Skeletal muscle satellite cell (primary cell): ENCODE data around the gene CFD. TPM values are rescaled to one million over a fixed set of nuclear protein-coding genes. Genes with fewer than 3 reads are reported as not detected.

ENCODE experiments used
- H3K27me3 ChIP-seq: 2 replicates; pipeline ENCODE4 v1.7.0; 2013; ENCODE audit warnings: low read length; ENCODE audit not compliant: control insufficient read depth, insufficient read depth
- H3K36me3 ChIP-seq: 2 replicates; pipeline ENCODE4 v1.7.0; 2013; ENCODE audit warnings: mild to moderate bottlenecking, control low read depth, low read length; ENCODE audit not compliant: insufficient read depth
- H3K4me1 ChIP-seq: 2 replicates; pipeline ENCODE4 v1.7.0; 2013; ENCODE audit warnings: low read length; ENCODE audit not compliant: control insufficient read depth, insufficient read depth
- H3K4me2 ChIP-seq: 2 replicates; pipeline ENCODE4 v1.7.0; 2013; ENCODE audit warnings: mild to moderate bottlenecking, low read length
- H3K4me3 ChIP-seq: 2 replicates; pipeline ENCODE4 v1.7.0; 2013; ENCODE audit warnings: low read length
- H3K9ac ChIP-seq: 2 replicates; pipeline ENCODE4 v1.7.0; 2013; ENCODE audit warnings: mild to moderate bottlenecking, low read depth, low read length, moderate library complexity
- H3K9me3 ChIP-seq: replicated peaks from 2 replicates; pipeline ENCODE4 v1.7.0; 2013; ENCODE audit warnings: mild to moderate bottlenecking, control low read depth, low read length
- total RNA-seq: library from RNA; depleted of rRNA; stranded (reverse); fragments of >200 nt; gene quantifications from 2 replicates; pipeline ENCODE4 v1.2.3, GENCODE V29; 2012; rRNA removed

CFD gene
- total RNA-seq, result 16.0 and 144 TPM in 2 replicates

DNA sequence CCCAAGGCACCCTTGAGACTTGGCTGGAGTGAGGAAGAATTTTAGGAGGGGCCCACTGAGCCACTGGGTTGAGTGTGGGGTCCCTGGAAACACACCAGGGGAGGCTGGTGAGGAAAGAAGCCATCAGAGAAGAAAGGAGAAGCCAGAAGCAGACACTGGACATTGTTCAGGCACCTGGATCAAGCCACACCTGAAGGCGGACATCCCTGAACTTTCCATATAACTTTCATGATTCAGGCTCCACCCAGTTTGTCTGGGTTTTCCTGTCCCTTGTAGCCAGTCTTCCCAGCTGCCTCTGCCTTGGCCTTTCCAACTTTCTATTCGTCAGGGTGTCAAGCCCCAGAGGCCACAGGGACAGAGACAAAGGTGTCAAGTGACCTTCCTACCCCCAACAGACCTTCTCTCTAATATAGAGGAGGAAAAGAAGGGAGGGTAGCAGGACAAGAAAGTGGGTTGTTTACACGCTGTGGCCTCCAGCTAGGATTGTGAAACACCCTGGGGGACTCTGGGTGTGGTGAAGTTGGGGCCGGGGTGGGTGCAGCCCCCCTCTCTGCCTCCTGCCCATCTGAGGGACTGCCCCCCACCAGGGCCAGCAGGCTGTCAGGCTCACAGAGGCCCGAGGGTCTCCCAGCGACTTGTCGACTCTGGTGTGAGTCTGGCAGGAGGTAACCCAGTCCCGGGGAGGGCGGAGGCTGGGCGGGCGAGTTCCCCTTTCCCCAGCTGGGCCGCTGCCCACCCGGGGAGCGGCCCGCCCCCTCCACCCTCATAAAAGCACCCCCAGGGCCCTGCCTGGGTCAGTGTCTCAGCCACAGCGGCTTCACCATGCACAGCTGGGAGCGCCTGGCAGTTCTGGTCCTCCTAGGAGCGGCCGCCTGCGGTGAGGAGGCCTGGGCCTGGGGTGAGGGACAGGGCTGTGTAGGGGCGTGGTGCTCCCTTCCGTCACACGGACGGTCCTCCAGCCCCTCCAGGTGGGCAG, at the start of gene CFD:
Gene CFD (plus strand): TSS at position 797 of the 976 bp plus-strand sequence. CDS start 26 bp downstream, at position 823.
- no peak within 1 kb of the TSS for H3K9ac ChIP-seq
- peaks cover 6% of the 10 kb centered on the region for H3K4me1 ChIP-seq
- H3K4me3 ChIP-seq, result peak within 1 kb of the TSS; percentile 55
- H3K36me3 ChIP-seq, result no peaks in the 10 kb centered on the region
- H3K9me3 ChIP-seq, result no peaks in the 10 kb centered on the region
- H3K4me2 ChIP-seq, result peak within 1 kb of the TSS; percentile 76
- H3K27me3 ChIP-seq, result peaks cover 9% of the 10 kb centered on the region

DNA sequence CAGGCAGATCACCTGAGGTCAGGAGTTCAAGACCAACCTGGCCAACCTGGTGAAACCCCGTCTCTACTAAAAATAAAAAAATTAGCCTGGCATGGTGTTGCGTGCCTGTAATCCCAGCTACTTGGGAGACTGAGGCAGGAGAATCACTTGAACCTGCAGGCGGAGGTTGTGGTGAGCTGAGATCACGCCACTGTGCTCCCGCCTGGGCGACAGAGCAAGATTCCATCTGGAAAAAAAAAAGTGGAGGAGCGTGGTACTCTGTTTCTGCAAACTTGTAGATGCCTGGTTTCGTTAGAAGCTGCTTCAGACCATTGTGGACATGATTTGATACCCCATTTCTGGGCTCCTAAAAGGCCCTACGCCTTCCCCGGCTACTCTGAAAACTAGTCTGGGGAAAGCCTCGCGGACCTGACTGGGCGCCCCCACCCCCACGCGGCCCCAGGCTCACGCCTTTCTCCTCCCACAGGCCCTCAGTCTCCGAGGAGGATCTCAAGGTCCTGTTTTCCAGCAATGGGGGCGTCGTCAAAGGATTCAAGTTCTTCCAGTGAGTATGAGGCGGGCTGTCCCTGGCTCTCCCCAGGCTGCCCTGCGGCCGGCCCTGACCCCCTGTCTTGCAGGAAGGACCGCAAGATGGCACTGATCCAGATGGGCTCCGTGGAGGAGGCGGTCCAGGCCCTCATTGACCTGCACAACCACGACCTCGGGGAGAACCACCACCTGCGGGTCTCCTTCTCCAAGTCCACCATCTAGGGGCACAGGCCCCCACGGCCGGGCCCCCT, 49.2 kb upstream of the CFD start:
- Histone ChIP-seq H3K36me3 (peaks cover 81% of the 10 kb centered on the region), H3K27me3 (no peaks in the 10 kb centered on the region), H3K4me1 (no peaks in the 10 kb centered on the region), H3K4me2 (no peak overlapping the region), H3K4me3 (no peak overlapping the region), H3K9me3 (no peaks in the 10 kb centered on the region), H3K9ac (no peak overlapping the region)

DNA sequence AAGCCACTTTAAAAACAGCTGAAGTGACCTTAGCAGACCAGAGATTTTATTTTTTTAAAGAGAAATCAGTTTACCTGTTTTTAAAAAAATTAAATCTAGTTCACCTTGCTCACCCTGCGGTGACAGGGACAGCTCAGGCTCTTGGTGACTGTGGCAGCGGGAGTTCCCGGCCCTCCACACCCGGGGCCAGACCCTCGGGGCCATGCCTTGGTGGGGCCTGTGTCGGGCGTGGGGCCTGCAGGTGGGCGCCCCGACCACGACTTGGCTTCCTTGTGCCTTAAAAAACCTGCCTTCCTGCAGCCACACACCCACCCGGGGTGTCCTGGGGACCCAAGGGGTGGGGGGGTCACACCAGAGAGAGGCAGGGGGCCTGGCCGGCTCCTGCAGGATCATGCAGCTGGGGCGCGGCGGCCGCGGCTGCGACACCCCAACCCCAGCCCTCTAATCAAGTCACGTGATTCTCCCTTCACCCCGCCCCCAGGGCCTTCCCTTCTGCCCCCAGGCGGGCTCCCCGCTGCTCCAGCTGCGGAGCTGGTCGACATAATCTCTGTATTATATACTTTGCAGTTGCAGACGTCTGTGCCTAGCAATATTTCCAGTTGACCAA, 48.5 kb upstream of the CFD start:
- no peaks in the 10 kb centered on the region for H3K9me3 ChIP-seq
- H3K4me3 ChIP-seq, result no peak overlapping the region
- peaks cover 79% of the 10 kb centered on the region for H3K36me3 ChIP-seq
- H3K4me1 ChIP-seq, result no peaks in the 10 kb centered on the region
- no peaks in the 10 kb centered on the region for H3K27me3 ChIP-seq
- H3K4me2 ChIP-seq, result no peak overlapping the region
- no peak overlapping the region for H3K9ac ChIP-seq

DNA sequence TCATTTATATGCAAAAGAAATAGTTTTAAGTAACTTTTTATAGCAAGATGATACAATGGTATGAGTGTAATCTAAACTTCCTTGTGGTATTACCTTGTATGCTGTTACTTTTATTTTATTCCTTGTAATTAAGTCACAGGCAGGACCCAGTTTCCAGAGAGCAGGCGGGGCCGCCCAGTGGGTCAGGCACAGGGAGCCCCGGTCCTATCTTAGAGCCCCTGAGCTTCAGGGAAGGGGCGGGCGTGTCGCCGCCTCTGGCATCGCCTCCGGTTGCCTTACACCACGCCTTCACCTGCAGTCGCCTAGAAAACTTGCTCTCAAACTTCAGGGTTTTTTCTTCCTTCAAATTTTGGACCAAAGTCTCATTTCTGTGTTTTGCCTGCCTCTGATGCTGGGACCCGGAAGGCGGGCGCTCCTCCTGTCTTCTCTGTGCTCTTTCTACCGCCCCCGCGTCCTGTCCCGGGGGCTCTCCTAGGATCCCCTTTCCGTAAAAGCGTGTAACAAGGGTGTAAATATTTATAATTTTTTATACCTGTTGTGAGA, 47.9 kb upstream of the CFD start:
- Histone ChIP-seq H3K9ac (no peak overlapping the region), H3K4me3 (no peak overlapping the region), H3K4me2 (no peak overlapping the region), H3K9me3 (no peaks in the 10 kb centered on the region), H3K36me3 (peaks cover 74% of the 10 kb centered on the region), H3K4me1 (no peaks in the 10 kb centered on the region), H3K27me3 (no peaks in the 10 kb centered on the region)

DNA sequence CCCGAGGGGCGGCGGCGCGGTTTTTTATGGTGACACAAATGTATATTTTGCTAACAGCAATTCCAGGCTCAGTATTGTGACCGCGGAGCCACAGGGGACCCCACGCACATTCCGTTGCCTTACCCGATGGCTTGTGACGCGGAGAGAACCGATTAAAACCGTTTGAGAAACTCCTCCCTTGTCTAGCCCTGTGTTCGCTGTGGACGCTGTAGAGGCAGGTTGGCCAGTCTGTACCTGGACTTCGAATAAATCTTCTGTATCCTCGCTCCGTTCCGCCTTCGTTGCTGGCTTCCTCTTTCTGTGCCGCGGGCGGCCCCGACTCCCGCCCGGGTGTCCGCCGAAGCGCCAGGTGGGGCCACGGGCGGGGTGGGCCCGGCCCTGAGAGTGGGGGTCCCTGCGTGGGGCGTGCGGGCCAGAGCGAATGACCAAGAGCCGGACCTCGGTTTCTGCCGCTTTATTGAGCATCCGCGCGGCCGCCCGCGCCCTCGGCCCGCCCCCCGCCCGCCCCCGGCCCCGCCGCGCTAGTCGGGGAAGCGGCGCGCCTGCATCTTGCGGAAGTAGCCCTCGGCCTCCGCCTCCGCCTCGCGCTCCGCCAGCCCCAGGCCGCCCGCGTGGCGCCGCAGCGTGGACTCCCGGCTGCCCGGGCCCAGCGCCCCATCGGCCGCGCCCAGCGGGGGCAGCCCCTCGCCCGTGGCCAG, 47.3 kb upstream of the CFD start:
- Histone ChIP-seq H3K4me2 (no peak overlapping the region), H3K4me1 (no peaks in the 10 kb centered on the region), H3K9ac (no peak overlapping the region), H3K36me3 (peaks cover 67% of the 10 kb centered on the region), H3K4me3 (no peak overlapping the region), H3K27me3 (no peaks in the 10 kb centered on the region), H3K9me3 (no peaks in the 10 kb centered on the region)

DNA sequence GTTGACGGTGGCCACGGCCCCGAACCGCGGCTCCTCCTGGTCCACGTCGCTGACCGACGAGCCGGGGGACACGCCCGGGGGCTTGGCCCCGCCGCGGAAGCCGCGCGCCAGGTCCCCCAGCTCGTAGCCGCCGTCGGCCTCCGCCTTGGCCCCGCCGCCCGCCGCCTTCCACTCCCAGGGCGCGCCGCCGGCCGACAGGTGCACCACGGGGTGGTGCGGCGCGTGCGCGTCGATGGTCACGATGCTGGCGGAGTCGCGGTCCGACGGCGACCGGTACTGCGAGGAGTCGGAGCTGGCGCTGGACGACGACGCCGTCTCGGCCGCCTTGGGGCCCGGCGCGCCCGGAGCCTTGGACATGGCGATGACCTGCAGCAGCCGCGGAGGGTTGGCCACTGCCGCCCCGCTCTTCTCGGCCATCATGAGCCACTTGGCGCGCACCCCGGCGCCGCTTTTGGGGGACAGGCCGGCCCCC, 46.7 kb upstream of the CFD start:
- H3K4me3 ChIP-seq, result no peak overlapping the region
- H3K4me2 ChIP-seq, result no peak overlapping the region
- H3K27me3 ChIP-seq, result no peaks in the 10 kb centered on the region
- H3K9ac ChIP-seq, result no peak overlapping the region
- H3K9me3 ChIP-seq, result no peaks in the 10 kb centered on the region
- no peaks in the 10 kb centered on the region for H3K4me1 ChIP-seq
- H3K36me3 ChIP-seq, result peaks cover 62% of the 10 kb centered on the region

DNA sequence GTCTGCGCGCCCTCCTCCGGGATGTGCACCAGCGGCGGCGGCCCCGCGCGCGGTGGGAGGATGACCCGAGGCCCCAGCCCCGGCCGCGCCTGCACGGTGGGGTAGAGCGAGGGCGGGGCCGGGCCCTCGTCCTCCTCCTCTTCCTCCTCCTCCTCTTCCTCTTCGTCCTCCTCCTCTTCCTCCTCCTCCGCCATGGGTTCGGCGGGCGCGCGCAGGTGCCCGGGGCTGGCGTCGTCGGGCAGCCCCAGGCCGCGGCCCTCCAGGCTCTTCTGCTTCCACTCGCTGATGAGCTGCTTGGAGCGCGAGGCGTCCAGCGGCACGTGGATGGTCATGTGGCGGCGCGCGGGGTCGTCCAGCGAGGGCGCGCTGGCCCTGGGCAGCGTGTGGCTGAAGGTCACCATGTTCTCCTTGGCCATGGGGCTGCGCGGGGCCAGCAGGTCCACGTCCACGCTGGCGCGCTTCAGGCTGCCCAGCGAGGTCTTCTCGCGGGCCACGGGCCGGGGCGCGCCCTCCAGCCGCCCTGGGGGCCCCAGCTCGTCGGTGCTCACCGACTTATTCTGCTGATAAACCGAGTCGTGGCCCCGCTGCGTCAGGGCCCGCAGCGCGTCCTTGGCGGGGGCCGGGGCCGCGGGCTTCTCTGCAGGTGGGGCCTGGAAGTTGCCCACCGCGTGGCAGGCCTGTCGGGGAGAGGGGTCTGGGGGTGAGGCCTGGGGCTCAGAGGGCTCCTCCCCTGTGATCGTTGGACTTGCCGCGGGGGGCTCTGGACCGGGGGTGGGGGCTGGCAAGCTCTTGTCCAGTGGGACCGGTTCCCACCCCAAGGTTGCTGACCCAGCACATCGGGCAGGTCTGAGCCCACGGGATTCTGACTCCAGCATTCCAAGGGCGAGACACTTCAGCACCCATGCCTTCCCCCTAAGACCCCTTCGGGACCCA, 46.0 kb upstream of the CFD start:
- Histone ChIP-seq H3K27me3 (no peaks in the 10 kb centered on the region), H3K4me3 (no peak overlapping the region), H3K9ac (no peak overlapping the region), H3K4me1 (no peaks in the 10 kb centered on the region), H3K36me3 (peaks cover 58% of the 10 kb centered on the region), H3K9me3 (no peaks in the 10 kb centered on the region), H3K4me2 (no peak overlapping the region)

DNA sequence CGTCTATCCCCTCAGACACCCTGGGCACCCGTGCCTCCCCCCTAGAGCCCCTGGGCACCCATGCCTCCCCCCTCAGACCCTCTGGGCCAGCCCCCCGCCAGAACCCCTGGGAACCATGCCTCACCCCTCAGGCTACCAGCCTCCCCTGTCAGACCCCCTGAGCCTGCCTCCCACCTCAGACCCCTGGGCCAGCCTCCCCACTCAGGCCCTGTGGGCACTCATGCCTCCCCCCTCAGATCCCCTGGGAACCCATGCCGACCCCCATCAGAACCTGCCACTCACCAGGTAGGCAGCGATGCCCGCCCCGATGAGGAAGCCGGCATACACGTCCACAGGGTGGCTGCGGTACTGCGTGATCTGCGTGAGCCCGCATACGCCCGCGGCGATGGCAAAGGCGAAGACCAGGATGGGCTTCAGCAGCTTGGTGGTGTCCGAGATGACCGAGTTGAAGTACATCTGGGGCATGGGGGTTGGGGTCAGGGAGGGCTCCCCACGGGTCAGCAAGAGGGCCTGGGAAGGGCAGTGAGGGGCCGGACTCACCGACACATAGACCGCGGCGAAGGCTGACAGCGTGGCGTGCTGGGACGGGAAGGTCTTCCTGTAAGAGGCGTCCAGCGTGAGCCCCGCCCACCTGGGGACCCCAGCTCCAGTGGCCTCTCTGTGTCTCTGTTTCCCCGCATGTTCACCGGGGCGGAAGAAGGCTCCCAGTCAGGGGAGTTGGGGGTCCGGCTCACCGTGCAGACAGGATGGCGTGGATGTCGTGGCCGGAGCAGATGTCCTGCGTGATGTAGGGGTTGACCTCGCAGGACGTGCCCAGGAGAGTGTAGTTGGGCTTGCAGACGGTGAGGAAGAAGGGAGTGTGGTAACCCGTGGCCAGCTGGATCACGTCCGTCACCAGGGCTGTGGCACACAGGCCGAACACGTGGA, 45.0 kb upstream of the CFD start:
- H3K9ac ChIP-seq, result no peak overlapping the region
- no peak overlapping the region for H3K4me3 ChIP-seq
- no peak overlapping the region for H3K4me2 ChIP-seq
- no peaks in the 10 kb centered on the region for H3K4me1 ChIP-seq
- no peaks in the 10 kb centered on the region for H3K9me3 ChIP-seq
- peaks cover 50% of the 10 kb centered on the region for H3K36me3 ChIP-seq
- H3K27me3 ChIP-seq, result no peaks in the 10 kb centered on the region

DNA sequence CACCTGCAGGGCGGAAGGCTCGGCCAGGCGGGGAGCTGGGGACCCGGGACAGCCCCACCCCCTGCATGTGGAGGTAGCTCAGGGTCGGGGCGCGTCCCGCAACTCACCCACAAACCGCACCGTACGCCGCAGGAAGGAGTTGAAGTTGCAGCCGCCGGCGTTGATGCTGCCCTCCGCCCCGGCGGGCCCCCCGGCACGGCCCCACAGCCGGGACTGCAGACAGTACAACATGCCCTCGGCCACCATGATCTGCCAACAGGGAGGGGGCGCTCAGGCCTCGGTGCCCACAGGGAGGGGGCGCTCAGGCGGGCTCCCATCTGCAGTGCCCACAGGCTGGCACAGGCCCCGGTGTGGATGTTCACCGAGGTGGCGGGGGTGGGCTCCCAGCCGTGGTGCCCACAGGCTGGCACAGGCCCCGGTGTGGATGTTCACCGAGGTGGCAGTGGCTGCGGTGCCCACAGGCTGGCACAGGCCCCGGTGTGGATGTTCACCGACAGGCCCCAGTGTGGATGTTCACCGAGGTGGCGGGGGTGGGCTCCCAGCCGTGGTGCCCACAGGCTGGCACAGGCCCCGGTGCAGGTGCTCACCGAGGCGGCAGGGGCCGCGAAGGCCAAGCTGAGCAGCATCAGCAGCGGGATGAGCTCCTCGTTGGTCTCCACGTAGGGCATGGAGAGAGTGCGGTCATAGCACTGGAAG, 44.2 kb upstream of the CFD start:
- Histone ChIP-seq H3K9me3 (no peaks in the 10 kb centered on the region), H3K4me2 (no peak overlapping the region), H3K9ac (no peak overlapping the region), H3K36me3 (peaks cover 42% of the 10 kb centered on the region), H3K27me3 (no peaks in the 10 kb centered on the region), H3K4me3 (no peak overlapping the region), H3K4me1 (no peaks in the 10 kb centered on the region)
